Activated T-cell treated with anti-CD3 and anti-CD28 coated beads, Interleukin-2, amount 50 U/mL, for 1 hour (primary cell): ENCODE measurements around the gene PORCN.
A peak's percentile ranks its signal among the peaks of the same experiment; 100 is the strongest.

ENCODE experiments used
- DNase-seq: peaks from one replicate; pipeline ENCODE4 v3.0.0-alpha.2; 2020

Gene PORCN

DNA sequence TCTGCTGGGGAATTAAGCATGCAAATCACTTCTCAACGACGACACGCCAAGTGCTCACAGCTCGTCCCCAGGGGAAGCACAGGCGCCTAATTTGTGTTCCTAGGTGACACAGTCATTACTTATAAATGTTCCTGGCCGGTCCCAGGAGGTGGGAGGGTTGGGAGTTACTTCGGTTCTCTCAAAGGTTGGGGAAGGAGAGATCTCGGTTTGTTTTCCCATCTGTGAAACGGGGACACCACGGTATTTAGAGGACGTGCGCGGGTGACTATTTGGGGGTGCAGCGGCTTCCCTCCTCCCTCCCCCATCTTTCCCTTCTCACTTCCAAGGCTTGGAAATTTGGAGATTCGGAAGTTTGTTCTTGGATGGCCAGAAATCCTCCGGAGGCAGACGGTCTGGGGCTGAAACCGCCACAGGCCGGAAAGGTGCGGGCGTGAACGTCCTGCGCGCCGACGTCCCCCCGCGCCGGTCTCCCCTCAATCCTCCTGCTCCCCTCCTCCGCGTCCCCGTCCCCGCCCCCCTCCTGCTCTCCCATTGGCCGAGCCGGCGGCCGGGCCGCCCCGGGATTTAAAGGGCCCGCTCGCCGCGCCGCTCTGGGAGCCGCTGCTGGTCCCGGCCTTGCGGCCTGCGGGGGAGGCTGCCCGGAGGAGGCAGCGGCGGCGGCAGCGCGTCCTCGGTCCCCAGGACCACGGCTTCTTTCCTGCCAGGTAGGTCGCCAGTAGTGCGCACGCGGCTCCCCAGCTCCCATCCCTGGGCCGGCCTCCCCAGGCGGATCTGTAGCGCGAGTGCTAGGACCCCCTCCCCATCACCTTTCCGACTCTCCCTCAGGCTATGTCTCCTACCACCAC, at the start of gene PORCN:
TSS of gene PORCN (plus strand) at position 593 of the 845 bp plus-strand sequence. CDS start 829 bp downstream, outside the sequence.
- DNase-seq: peak; percentile 78

DNA sequence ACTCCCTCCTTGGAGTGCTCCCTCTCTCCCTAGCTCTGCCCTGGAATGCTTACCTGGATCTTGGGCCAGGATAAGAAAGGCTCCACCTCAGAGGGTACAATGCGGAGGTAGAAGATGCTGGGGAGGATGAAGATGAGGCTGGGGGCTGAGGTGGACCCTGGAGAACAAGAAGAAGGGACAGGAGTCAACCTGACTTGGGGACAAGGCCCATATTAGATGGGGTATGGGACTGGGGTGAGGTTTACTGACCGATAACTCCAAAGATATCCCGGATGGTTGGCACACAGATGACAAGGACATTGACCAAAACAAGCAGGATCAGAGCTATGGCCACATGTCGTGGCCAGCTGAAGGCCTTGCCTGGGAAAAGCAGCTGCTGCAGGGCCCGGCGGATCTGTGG, 49.3 kb upstream of the PORCN start:
- no peak for DNase-seq

DNA sequence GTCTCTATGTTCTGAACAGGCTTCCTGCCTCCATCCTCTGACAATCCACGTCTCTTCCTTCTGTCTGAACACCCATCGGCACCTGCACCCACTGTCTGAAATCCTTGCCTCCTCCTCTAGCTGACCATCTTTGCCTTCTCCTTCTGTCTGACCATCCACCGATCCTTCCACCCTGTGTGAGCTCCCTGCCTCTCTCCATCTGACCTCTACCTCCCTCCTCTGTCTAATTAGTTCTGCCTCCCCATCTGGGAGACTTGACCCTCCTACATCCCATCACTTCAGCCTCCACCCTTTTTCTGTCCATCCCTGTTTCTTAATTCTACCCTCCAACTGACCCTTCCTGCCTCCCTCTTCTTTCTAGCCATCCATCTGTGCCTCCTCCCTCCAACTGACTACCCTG, 48.8 kb upstream of the PORCN start:
- no peak for DNase-seq

DNA sequence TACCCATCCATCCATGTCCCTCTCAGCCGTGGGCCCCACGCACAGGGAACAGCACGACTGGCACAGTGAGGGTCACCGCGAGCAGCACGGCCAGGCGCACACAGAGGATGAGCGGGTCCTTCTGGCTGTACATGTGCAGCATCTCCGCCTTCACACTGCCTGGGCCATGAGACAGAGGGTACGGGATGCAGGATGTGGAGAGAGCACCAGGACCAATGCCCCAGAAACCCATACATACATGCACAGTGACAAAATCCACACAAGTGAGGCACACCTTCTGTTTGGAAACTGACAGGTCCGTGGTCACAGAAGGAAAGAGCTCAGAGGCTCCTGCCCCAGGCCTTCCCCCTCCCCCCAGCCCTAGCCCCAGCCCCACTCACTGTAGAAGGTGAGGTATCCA, 48.2 kb upstream of the PORCN start:
- DNase-seq: no peak

- DNase-seq: no peak
Observed at GRCh38 chrX:48461830-48462229, 47.0 kb upstream of the PORCN start.

DNA sequence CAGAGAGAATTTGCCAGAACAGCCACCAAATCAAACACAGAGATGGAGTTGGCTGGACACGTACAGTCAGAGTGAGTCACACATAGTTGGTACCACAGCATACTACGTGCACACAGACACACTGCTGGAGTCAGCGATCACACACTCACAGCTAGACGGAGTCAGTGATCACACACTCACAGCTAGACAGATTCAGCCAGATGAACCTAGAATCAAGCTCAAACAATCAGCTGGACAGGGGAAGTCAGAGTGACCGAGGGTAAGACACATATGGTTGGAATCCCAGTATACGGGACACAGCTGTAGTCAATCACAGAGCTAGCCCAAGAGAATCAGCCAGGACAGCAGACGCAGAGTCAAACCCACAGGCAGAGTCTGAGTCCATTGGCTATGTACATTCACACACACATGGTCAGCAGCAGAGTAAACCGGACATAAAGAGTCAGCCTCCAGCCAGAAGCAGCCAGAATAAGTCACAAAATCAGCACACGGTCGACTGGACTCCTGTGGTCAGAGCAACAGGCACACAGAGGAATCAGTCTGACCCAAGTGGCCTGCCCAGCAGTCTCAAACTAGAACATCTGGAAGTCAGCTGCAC, 43.4 kb upstream of the PORCN start:
- DNase-seq: no peak

GRCh38 chrX:48466696-48467095, 42.1 kb upstream of the PORCN start:
- no peak for DNase-seq

- DNase-seq: no peak
Observed at GRCh38 chrX:48467281-48467761, 41.5 kb upstream of the PORCN start.

GRCh38 chrX:48468247-48468671, 40.5 kb upstream of the PORCN start:
- no peak for DNase-seq

DNA sequence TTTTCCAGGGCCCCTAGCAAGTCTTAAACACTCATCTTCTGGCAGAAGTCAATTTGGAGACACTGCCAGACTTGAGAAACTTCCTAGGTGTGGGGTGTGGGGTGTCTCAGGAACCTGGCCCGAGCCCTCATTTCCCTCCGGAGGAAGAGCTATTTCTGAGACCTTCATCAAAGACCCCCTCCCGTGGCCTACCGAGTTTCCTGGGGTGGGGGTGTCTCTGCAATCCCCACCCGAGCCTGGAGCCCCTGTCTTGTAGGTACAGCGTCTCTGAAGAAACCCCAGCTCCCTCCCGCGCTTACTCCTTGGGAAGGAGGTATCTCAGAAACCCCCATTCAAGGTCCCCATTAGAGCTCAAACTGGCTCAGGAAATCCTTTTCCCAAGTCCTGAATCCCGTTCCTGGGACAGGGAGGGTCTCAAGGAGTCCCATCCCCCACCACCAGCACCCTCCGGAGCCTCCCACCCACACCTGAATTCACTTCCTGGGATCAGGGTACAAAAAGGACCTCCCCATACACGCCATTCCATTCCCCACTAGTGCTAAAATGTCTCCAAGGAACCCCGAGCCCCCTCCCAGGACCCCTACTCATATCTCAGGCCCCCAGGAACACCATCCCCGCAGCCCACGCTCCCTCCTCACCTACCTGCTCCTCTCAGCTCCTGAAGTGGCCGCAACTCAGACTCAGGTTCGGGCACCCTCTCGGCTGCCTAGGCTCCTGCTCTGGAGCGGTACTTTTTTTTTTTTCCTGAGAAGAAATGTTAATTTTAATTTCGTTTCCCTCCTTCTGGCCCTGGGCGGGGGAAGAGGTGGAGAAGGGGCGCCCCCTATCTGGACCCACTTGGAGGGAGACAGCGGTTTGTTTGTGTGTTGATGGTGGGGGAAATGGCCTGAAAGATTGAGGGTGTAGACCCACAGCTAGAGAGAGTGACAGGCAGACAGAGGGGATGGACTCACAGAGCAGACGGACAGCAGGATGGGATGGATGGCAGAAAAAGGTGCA, 39.8 kb upstream of the PORCN start:
- DNase-seq: peak; percentile 40

GRCh38 chrX:48470110-48470832, 38.5 kb upstream of the PORCN start, which contains the start of gene SLC38A5:
Gene SLC38A5, minus strand, starts transcription at chrX:48470260. Its CDS starts 2,336 bp downstream, at chrX:48467924.
- no peak for DNase-seq

GRCh38 chrX:48470833-48471118, 38.0 kb upstream of the PORCN start:
- DNase-seq: no peak

GRCh38 chrX:48471504-48471903, 37.3 kb upstream of the PORCN start:
- no peak for DNase-seq

GRCh38 chrX:48472225-48472624, 36.6 kb upstream of the PORCN start:
- DNase-seq: no peak

- DNase-seq: no peak
Observed at GRCh38 chrX:48472851-48473703, 35.7 kb upstream of the PORCN start.

DNA sequence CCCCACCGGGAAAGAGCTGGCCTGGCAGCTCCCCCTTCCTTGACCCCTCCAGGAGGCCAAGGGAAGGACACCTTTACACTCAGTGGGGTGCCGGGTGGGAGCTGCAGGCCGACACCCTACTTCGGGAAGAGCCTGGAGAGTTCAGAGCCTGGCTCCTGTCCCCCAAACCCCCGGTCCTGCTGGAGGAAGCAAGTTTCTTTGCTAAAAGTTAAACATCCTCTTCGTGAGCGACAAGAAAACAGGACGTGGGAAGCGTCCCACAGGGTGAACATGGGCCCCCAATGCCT, 35.1 kb upstream of the PORCN start:
- DNase-seq: no peak

GRCh38 chrX:48474127-48474526, 34.7 kb upstream of the PORCN start:
- no peak for DNase-seq

DNA sequence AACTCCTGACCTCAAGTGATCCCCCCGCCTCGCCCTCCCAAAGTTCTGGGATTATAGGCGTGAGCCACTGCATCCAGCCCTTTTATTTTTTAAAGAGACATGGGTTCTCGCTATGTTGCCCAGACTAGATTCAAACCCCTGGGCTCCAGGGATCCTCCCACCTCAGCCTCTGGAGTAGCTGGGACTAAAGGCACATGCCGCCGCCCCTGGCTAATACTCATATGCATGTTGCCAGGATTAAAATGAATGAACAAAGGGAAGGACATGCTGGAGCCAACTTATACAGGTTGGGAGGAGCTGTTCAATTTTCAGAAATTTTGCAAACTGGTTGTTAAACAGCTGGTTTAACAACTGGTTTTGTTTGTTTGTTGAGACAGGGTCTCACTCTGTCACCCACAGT, 34.2 kb upstream of the PORCN start:
- DNase-seq: no peak

- no peak for DNase-seq
Observed at GRCh38 chrX:48475296-48475695, 33.5 kb upstream of the PORCN start.

GRCh38 chrX:48475774-48476577, 32.8 kb upstream of the PORCN start, which contains the start of gene FTSJ1:
Gene FTSJ1, plus strand, starts transcription at chrX:48476199. Its CDS starts 1,849 bp downstream, at chrX:48478048.
- DNase-seq: peak; percentile 84

GRCh38 chrX:48476919-48477318, 31.9 kb upstream of the PORCN start:
- no peak for DNase-seq
